ENCODE results near the gene CDH4.

DNA sequence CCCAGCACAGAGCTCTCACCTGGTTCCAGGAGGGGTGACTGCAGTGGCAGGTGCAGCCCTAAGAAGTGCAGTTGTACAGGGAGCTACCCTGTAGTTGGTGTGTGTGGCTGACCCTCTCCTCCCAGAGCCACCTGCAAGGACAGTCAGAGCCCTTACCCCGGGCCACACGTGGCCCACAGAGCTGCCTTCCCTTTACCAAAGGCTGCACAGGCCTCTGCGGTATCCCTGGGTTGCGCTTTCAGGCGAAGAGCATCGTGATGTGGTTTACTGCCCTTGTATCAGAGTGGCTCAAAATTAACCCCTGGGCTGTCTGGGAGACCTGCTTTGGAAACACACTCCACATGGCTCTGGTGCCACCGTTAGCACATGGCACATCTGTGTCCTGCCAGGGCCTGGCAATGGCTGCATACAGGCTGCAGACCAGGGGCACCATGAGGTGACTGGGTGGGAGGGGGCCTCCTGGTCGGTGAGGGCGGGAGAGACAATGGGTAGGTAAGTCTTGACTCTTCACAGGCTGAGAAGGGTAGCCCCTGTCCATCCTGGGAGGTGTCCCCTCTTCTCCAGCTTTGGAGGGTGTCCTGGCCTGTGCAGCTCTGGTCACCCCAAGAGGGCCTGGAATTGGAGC, 81.5 kb downstream of the CDH4 start:
- TF ChIP-seq CEBPB (IDR thresholded peaks at IDR 0.05; ENCODE audit: low read depth, low read length) (no peak), POLR2A (IDR thresholded peaks at IDR 0.05; ENCODE audit: low read depth, low read length) (no peak), RFX5 (IDR thresholded peaks at IDR 0.05; ENCODE audit: low read depth, low read length) (no peak), MAZ (IDR thresholded peaks at IDR 0.05; ENCODE audit: borderline replicate concordance, low read depth, low read length) (no peak)
- TF ChIP-seq, protein P1, sequence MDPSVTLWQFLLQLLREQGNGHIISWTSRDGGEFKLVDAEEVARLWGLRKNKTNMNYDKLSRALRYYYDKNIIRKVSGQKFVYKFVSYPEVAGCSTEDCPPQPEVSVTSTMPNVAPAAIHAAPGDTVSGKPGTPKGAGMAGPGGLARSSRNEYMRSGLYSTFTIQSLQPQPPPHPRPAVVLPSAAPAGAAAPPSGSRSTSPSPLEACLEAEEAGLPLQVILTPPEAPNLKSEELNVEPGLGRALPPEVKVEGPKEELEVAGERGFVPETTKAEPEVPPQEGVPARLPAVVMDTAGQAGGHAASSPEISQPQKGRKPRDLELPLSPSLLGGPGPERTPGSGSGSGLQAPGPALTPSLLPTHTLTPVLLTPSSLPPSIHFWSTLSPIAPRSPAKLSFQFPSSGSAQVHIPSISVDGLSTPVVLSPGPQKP (IDR thresholded peaks at IDR 0.05; ENCODE audit: borderline replicate concordance, low read depth, low read length) = no peak
- TF ChIP-seq, protein P2, sequence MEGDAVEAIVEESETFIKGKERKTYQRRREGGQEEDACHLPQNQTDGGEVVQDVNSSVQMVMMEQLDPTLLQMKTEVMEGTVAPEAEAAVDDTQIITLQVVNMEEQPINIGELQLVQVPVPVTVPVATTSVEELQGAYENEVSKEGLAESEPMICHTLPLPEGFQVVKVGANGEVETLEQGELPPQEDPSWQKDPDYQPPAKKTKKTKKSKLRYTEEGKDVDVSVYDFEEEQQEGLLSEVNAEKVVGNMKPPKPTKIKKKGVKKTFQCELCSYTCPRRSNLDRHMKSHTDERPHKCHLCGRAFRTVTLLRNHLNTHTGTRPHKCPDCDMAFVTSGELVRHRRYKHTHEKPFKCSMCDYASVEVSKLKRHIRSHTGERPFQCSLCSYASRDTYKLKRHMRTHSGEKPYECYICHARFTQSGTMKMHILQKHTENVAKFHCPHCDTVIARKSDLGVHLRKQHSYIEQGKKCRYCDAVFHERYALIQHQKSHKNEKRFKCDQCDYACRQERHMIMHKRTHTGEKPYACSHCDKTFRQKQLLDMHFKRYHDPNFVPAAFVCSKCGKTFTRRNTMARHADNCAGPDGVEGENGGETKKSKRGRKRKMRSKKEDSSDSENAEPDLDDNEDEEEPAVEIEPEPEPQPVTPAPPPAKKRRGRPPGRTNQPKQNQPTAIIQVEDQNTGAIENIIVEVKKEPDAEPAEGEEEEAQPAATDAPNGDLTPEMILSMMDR (conservative IDR thresholded peaks at IDR 0.05; ENCODE audit: low read depth, low read length) = no peak

Measured in IMR-90 (cell line).